Ishikawa (cell line): ENCODE measurements around the gene CCL7.

Experiments
- CEBPB ChIP-seq: IDR thresholded peaks from 2 replicates; pipeline ENCODE4 v1.6.1; 2012
- CREB1 ChIP-seq: IDR thresholded peaks from 2 replicates; pipeline ENCODE4 v1.6.1; 2012; ENCODE audit warnings: low read depth
- EGR1 ChIP-seq: IDR thresholded peaks from 2 replicates; pipeline ENCODE4 v1.6.1; 2012
- EP300 ChIP-seq: IDR thresholded peaks from 2 replicates; pipeline ENCODE4 v1.6.1; 2012; ENCODE audit warnings: borderline replicate concordance
- FOXM1 ChIP-seq: IDR thresholded peaks from 2 replicates; pipeline ENCODE4 v1.6.1; 2012; ENCODE audit warnings: low read depth, borderline replicate concordance
- MAX ChIP-seq: IDR thresholded peaks from 2 replicates; pipeline ENCODE4 v1.6.1; 2012
- NFIC ChIP-seq: IDR thresholded peaks from 2 replicates; pipeline ENCODE4 v1.6.1; 2012
- RAD21 ChIP-seq: IDR thresholded peaks from 2 replicates; pipeline ENCODE4 v1.6.1; 2012; ENCODE audit warnings: low read depth
- REST ChIP-seq: IDR thresholded peaks from 2 replicates; pipeline ENCODE4 v1.6.1; 2012; ENCODE audit warnings: low read depth, mild to moderate bottlenecking
- TAF1 ChIP-seq: IDR thresholded peaks from 2 replicates; pipeline ENCODE4 v1.6.1; 2012; ENCODE audit warnings: low read depth, mild to moderate bottlenecking
- TEAD4 ChIP-seq: IDR thresholded peaks from 2 replicates; pipeline ENCODE4 v1.6.1; 2012
- USF1 ChIP-seq: IDR thresholded peaks from 2 replicates; pipeline ENCODE4 v1.6.1; 2012
- YY1 ChIP-seq: IDR thresholded peaks from 2 replicates; pipeline ENCODE4 v1.6.1; 2012; ENCODE audit warnings: low read depth
- ZBTB7A ChIP-seq: IDR thresholded peaks from 2 replicates; pipeline ENCODE4 v1.6.1; 2012; ENCODE audit warnings: low read depth

CCL7 gene

GRCh38 chr17:34314279-34314678, 44.3 kb downstream of the CCL7 start:
- no peak for TF ChIP-seq NFIC
- no peak for TF ChIP-seq EP300
- TF ChIP-seq CEBPB = no peak
- no peak for TF ChIP-seq CREB1
- no peak for TF ChIP-seq TEAD4
- TF ChIP-seq FOXM1 = no peak
- TF ChIP-seq EGR1 = no peak
- TF ChIP-seq USF1 = no peak
- no peak for TF ChIP-seq TAF1
- no peak for TF ChIP-seq MAX
- no peak for TF ChIP-seq YY1
- no peak for TF ChIP-seq RAD21

- no peak for TF ChIP-seq ZBTB7A
- TF ChIP-seq YY1 = no peak
- TF ChIP-seq TAF1 = no peak
- TF ChIP-seq EP300 = no peak
- TF ChIP-seq EGR1 = no peak
- no peak for TF ChIP-seq NFIC
These were observed 48.5 kb downstream of the CCL7 start for GRCh38 chr17:34318474-34318873.

- no peak for TF ChIP-seq TAF1
- no peak for TF ChIP-seq REST
- no peak for TF ChIP-seq EGR1
- no peak for TF ChIP-seq EP300
- TF ChIP-seq MAX = no peak
- TF ChIP-seq USF1 = no peak
These were observed 49.0 kb downstream of the CCL7 start, which contains the start of gene CCL8 for GRCh38 chr17:34319039-34319483. Gene CCL8 (plus strand): TSS chr17:34319435. CDS start chr17:34319502, 67 bp downstream.
